AG09319 (cell line): ENCODE measurements around the gene SLC25A19.
A peak's percentile ranks its signal among the peaks of the same experiment; 100 is the strongest.
"Not testable (repeated sequence)": the region's sequence is repeated elsewhere in the genome, so short reads cannot be mapped to it uniquely, and the experiment has no call there.

Experiments
- DNase-seq: peaks from one replicate; pipeline ENCODE4 v3.0.0-alpha.2; 2010; ENCODE audit warnings: low read depth; ENCODE audit errors: extremely low read depth
- CTCF ChIP-seq: IDR thresholded peaks from 2 replicates; pipeline ENCODE4 v1.5.1; 2011; ENCODE audit warnings: low read depth, mild to moderate bottlenecking, inconsistent platforms, low read length, moderate library complexity

SLC25A19 gene

GRCh38 chr17:75301049-75301448 is 11.8 kb upstream of the SLC25A19 start:
- no peak for DNase-seq
- TF ChIP-seq CTCF: no peak

- TF ChIP-seq CTCF: no peak
- DNase-seq: no peak
These were observed 11.0 kb upstream of the SLC25A19 start for GRCh38 chr17:75300280-75300679.

- no peak for DNase-seq
- TF ChIP-seq CTCF: no peak
These were observed 6.2 kb upstream of the SLC25A19 start for GRCh38 chr17:75295201-75296158.

- DNase-seq: not testable (repeated sequence)
These were observed 3.7 kb upstream of the SLC25A19 start for GRCh38 chr17:75292810-75293448.

- peak; percentile 29 for TF ChIP-seq CTCF
- no peak for DNase-seq
These were observed 652 bp upstream of the SLC25A19 start for GRCh38 chr17:75289832-75290337.

GRCh38 chr17:75288770-75289114 is 491 bp downstream of the SLC25A19 start:
- TF ChIP-seq CTCF: no peak
- DNase-seq: no peak

- no peak for DNase-seq
- TF ChIP-seq CTCF: no peak
These were observed 874 bp downstream of the SLC25A19 start for GRCh38 chr17:75288359-75288758.
